Measurements from ENCODE around the gene DLD.
A peak's percentile ranks its signal among the peaks of the same experiment; 100 is the strongest.
"Not testable (repeated sequence)": the region's sequence is repeated elsewhere in the genome, so short reads cannot be mapped to it uniquely, and the experiment has no call there.

Gene DLD

GRCh38 chr7:107890962-107891635, at the start of gene DLD:
DLD (plus strand) TSS chr7:107891183; CDS start chr7:107891251, 68 bp downstream.
- Histone ChIP-seq H3K9ac (ENCODE audit: insufficient read length, low read depth) (peak within 1 kb of the TSS; percentile 95), H3K4me3 (ENCODE audit: insufficient read length, low read depth) (peak within 1 kb of the TSS; percentile 90), H3K36me3 (ENCODE audit: insufficient read depth, insufficient read length, low read length) (peaks cover 33% of the 10 kb centered on the region), H3K27me3 (ENCODE audit: insufficient read depth, insufficient read length) (no peaks in the 10 kb centered on the region), H3K4me1 (ENCODE audit: insufficient read depth, insufficient read length) (no peaks in the 10 kb centered on the region), H3K9me3 (ENCODE audit: insufficient read depth, low read length) (no peaks in the 10 kb centered on the region)
- DNase-seq (ENCODE audit: low read depth, low spot score) = peak; percentile 86
- TF ChIP-seq SUZ12 (IDR thresholded peaks at IDR 0.05; ENCODE audit: extremely low read depth, insufficient read depth, insufficient read length) (no peak), YY1 (IDR thresholded peaks at IDR 0.05; ENCODE audit: insufficient read depth, insufficient read length) (no peak), ZNF274 (IDR thresholded peaks at IDR 0.05; ENCODE audit: low read depth, low read length) (no peak)

- H3K36me3 ChIP-seq (ENCODE audit: insufficient read depth, insufficient read length, low read length) = no peaks in the 10 kb centered on the region
- no peak for TF ChIP-seq SUZ12 (IDR thresholded peaks at IDR 0.05; ENCODE audit: extremely low read depth, insufficient read depth, insufficient read length)
- no peak for TF ChIP-seq ZNF274 (IDR thresholded peaks at IDR 0.05; ENCODE audit: low read depth, low read length)
- no peak for TF ChIP-seq YY1 (IDR thresholded peaks at IDR 0.05; ENCODE audit: insufficient read depth, insufficient read length)
- H3K4me1 ChIP-seq (ENCODE audit: insufficient read depth, insufficient read length) = no peaks in the 10 kb centered on the region
- no peak overlapping the region for H3K4me3 ChIP-seq (ENCODE audit: insufficient read length, low read depth)
- H3K9ac ChIP-seq (ENCODE audit: insufficient read length, low read depth) = no peak overlapping the region
- H3K9me3 ChIP-seq (ENCODE audit: insufficient read depth, low read length) = peaks cover 4% of the 10 kb centered on the region; the same call in 1 of the 2 replicates
- H3K27me3 ChIP-seq (ENCODE audit: insufficient read depth, insufficient read length) = no peaks in the 10 kb centered on the region
- DNase-seq (ENCODE audit: low read depth, low spot score) = no peak
Observed at GRCh38 chr7:107842213-107842612, 48.8 kb upstream of the DLD start.

- Histone ChIP-seq H3K36me3 (ENCODE audit: insufficient read depth, insufficient read length, low read length) (no peaks in the 10 kb centered on the region), H3K9me3 (ENCODE audit: insufficient read depth, low read length) (peaks cover 5% of the 10 kb centered on the region; the same call in 1 of the 2 replicates), H3K4me3 (ENCODE audit: insufficient read length, low read depth) (no peak overlapping the region), H3K27me3 (ENCODE audit: insufficient read depth, insufficient read length) (no peaks in the 10 kb centered on the region), H3K4me1 (ENCODE audit: insufficient read depth, insufficient read length) (no peaks in the 10 kb centered on the region), H3K9ac (ENCODE audit: insufficient read length, low read depth) (no peak overlapping the region)
- no peak for TF ChIP-seq ZNF274 (IDR thresholded peaks at IDR 0.05; ENCODE audit: low read depth, low read length)
- TF ChIP-seq YY1 (IDR thresholded peaks at IDR 0.05; ENCODE audit: insufficient read depth, insufficient read length) = no peak
- TF ChIP-seq SUZ12 (IDR thresholded peaks at IDR 0.05; ENCODE audit: extremely low read depth, insufficient read depth, insufficient read length) = no peak
- no peak for DNase-seq (ENCODE audit: low read depth, low spot score)
Observed at GRCh38 chr7:107843184-107843583, 47.8 kb upstream of the DLD start.

GRCh38 chr7:107846324-107846723, 44.7 kb upstream of the DLD start:
- Histone ChIP-seq H3K9ac (ENCODE audit: insufficient read length, low read depth) (no peak overlapping the region), H3K27me3 (ENCODE audit: insufficient read depth, insufficient read length) (no peaks in the 10 kb centered on the region), H3K4me1 (ENCODE audit: insufficient read depth, insufficient read length) (no peaks in the 10 kb centered on the region), H3K36me3 (ENCODE audit: insufficient read depth, insufficient read length, low read length) (no peaks in the 10 kb centered on the region), H3K4me3 (ENCODE audit: insufficient read length, low read depth) (no peak overlapping the region), H3K9me3 (ENCODE audit: insufficient read depth, low read length) (peaks cover 5% of the 10 kb centered on the region; the same call in 1 of the 2 replicates)
- DNase-seq (ENCODE audit: low read depth, low spot score) = no peak
- TF ChIP-seq ZNF274 (IDR thresholded peaks at IDR 0.05; ENCODE audit: low read depth, low read length) (no peak), YY1 (IDR thresholded peaks at IDR 0.05; ENCODE audit: insufficient read depth, insufficient read length) (no peak), SUZ12 (IDR thresholded peaks at IDR 0.05; ENCODE audit: extremely low read depth, insufficient read depth, insufficient read length) (no peak)

- no peak for TF ChIP-seq ZNF274 (IDR thresholded peaks at IDR 0.05; ENCODE audit: low read depth, low read length)
- no peak for TF ChIP-seq SUZ12 (IDR thresholded peaks at IDR 0.05; ENCODE audit: extremely low read depth, insufficient read depth, insufficient read length)
- TF ChIP-seq YY1 (IDR thresholded peaks at IDR 0.05; ENCODE audit: insufficient read depth, insufficient read length) = no peak
- no peak for DNase-seq (ENCODE audit: low read depth, low spot score)
Observed at GRCh38 chr7:107847168-107847835, 43.7 kb upstream of the DLD start.

GRCh38 chr7:107847836-107848175, 43.2 kb upstream of the DLD start:
- not testable (repeated sequence) for H3K9me3 ChIP-seq (ENCODE audit: insufficient read depth, low read length); H3K36me3 ChIP-seq (ENCODE audit: insufficient read depth, insufficient read length, low read length); H3K4me3 ChIP-seq (ENCODE audit: insufficient read length, low read depth); H3K27me3 ChIP-seq (ENCODE audit: insufficient read depth, insufficient read length); H3K9ac ChIP-seq (ENCODE audit: insufficient read length, low read depth); DNase-seq (ENCODE audit: low read depth, low spot score); H3K4me1 ChIP-seq (ENCODE audit: insufficient read depth, insufficient read length)

More at GRCh38 chr7:107847168-107847835, 43.7 kb upstream of the DLD start:
- Histone ChIP-seq H3K9me3 (ENCODE audit: insufficient read depth, low read length) (peaks cover 5% of the 10 kb centered on the region; the same call in 1 of the 2 replicates), H3K9ac (ENCODE audit: insufficient read length, low read depth) (no peak overlapping the region), H3K4me1 (ENCODE audit: insufficient read depth, insufficient read length) (no peaks in the 10 kb centered on the region), H3K36me3 (ENCODE audit: insufficient read depth, insufficient read length, low read length) (no peaks in the 10 kb centered on the region), H3K27me3 (ENCODE audit: insufficient read depth, insufficient read length) (no peaks in the 10 kb centered on the region), H3K4me3 (ENCODE audit: insufficient read length, low read depth) (no peak overlapping the region)

- not testable (repeated sequence) for H3K9me3 ChIP-seq (ENCODE audit: insufficient read depth, low read length); H3K4me1 ChIP-seq (ENCODE audit: insufficient read depth, insufficient read length); H3K36me3 ChIP-seq (ENCODE audit: insufficient read depth, insufficient read length, low read length); H3K9ac ChIP-seq (ENCODE audit: insufficient read length, low read depth); H3K4me3 ChIP-seq (ENCODE audit: insufficient read length, low read depth); DNase-seq (ENCODE audit: low read depth, low spot score); H3K27me3 ChIP-seq (ENCODE audit: insufficient read depth, insufficient read length)
Observed at GRCh38 chr7:107848211-107848610, 42.8 kb upstream of the DLD start.
